ENCODE results near the gene DLG5.

DNA sequence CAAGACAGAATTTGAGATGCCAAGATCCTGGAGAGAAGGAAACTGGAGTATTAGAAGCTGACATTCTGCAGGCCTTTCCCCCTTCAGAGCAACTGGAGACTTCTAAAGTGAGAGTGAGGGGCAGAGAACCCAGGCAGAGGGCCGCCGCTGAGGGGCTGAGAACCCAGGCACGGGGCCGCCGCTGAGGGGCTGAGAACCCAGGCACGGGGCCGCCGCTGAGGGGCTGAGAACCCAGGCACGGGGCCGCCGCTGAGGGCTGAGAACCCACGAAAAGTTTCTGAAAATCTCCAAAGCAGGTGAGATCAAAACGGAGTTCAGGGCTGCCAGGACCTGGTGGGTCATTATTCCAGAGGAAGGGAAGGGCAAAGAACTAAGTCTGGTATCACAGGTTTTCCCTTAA, 126.2 kb downstream of the DLG5 start:
- TF ChIP-seq EZH2phosphoT487 (IDR thresholded peaks at IDR 0.05; ENCODE audit: borderline replicate concordance), result no peak
- TF ChIP-seq, protein P1, sequence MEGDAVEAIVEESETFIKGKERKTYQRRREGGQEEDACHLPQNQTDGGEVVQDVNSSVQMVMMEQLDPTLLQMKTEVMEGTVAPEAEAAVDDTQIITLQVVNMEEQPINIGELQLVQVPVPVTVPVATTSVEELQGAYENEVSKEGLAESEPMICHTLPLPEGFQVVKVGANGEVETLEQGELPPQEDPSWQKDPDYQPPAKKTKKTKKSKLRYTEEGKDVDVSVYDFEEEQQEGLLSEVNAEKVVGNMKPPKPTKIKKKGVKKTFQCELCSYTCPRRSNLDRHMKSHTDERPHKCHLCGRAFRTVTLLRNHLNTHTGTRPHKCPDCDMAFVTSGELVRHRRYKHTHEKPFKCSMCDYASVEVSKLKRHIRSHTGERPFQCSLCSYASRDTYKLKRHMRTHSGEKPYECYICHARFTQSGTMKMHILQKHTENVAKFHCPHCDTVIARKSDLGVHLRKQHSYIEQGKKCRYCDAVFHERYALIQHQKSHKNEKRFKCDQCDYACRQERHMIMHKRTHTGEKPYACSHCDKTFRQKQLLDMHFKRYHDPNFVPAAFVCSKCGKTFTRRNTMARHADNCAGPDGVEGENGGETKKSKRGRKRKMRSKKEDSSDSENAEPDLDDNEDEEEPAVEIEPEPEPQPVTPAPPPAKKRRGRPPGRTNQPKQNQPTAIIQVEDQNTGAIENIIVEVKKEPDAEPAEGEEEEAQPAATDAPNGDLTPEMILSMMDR (conservative IDR thresholded peaks at IDR 0.05; ENCODE audit: low read length), result no peak

Measured in Loucy (cell line).